LNCAP (cell line): ENCODE data around the gene C1orf53.

Experiments
- CTCF ChIP-seq: fragments of 450-650 bp; IDR thresholded peaks from 2 replicates; pipeline ENCODE4 v1.5.1; 2017; ENCODE audit warnings: mild to moderate bottlenecking

Gene C1orf53

GRCh38 chr1:197902454-197903195 lies at the start of gene C1orf53:
Gene C1orf53 (plus strand): TSS chr1:197902630. CDS start chr1:197902650, 20 bp downstream.
- no peak for TF ChIP-seq CTCF

GRCh38 chr1:197857477-197857876 lies 45.0 kb upstream of the C1orf53 start:
- no peak for TF ChIP-seq CTCF

GRCh38 chr1:197859024-197859423 lies 43.4 kb upstream of the C1orf53 start:
- TF ChIP-seq CTCF = no peak

- no peak for TF ChIP-seq CTCF
Observed at GRCh38 chr1:197862221-197862620, 40.2 kb upstream of the C1orf53 start.

- no peak for TF ChIP-seq CTCF
Observed at GRCh38 chr1:197862671-197863070, 39.8 kb upstream of the C1orf53 start.

- no peak for TF ChIP-seq CTCF
Observed at GRCh38 chr1:197865809-197866208, 36.6 kb upstream of the C1orf53 start.

GRCh38 chr1:197868751-197869489 lies 33.5 kb upstream of the C1orf53 start:
- TF ChIP-seq CTCF = peak; percentile 67; the same call in 1 of the 2 replicates
